Neural progenitor cell (in vitro differentiated cells): ENCODE results near the gene SPSB1. TPM values are rescaled to one million over a fixed set of nuclear protein-coding genes. Genes with fewer than 3 reads are reported as not detected.

Experiments used
- DNase-seq: peaks from one replicate; pipeline ENCODE4 v3.0.0-alpha.2; 2016; ENCODE audit warnings: low spot score
- H2AFZ ChIP-seq: fragments of 200-600 bp; sonication (generic); replicated peaks from 2 replicates; pipeline ENCODE4 v1.6.1; 2016; ENCODE audit warnings: antibody characterized with exemption
- H3F3A ChIP-seq: fragments of 200-600 bp; sonication (generic); 2 replicates; pipeline ENCODE4 v1.6.1; 2016; ENCODE audit warnings: antibody characterized with exemption, low read depth
- H3K27ac ChIP-seq: fragments of 200-600 bp; sonication (generic); 2 replicates; pipeline ENCODE4 v1.5.1; 2016; ENCODE audit warnings: mild to moderate bottlenecking
- H3K27me3 ChIP-seq: fragments of 200-600 bp; sonication (generic); 2 replicates; pipeline ENCODE4 v1.6.1; 2016; ENCODE audit warnings: mild to moderate bottlenecking, moderate library complexity
- H3K36me3 ChIP-seq: fragments of 200-600 bp; sonication (generic); 2 replicates; pipeline ENCODE4 v1.5.1; 2016
- H3K4me1 ChIP-seq: fragments of 200-600 bp; sonication (generic); 2 replicates; pipeline ENCODE4 v1.6.1; 2016; ENCODE audit warnings: mixed run types
- H3K4me2 ChIP-seq: fragments of 200-600 bp; sonication (generic); 2 replicates; pipeline ENCODE4 v1.6.1; 2016
- H3K4me3 ChIP-seq: fragments of 200-600 bp; sonication (generic); 2 replicates; pipeline ENCODE4 v1.5.1; 2016
- H3K79me2 ChIP-seq: fragments of 200-600 bp; sonication (generic); 2 replicates; pipeline ENCODE4 v1.6.1; 2016; ENCODE audit warnings: low read depth
- H3K9ac ChIP-seq: fragments of 200-600 bp; sonication (generic); 2 replicates; pipeline ENCODE4 v1.6.1; 2016
- H3K9me3 ChIP-seq: fragments of 200-600 bp; sonication (generic); 2 replicates; pipeline ENCODE4 v1.5.1; 2016; ENCODE audit warnings: low read depth
- H4K20me1 ChIP-seq: fragments of 200-600 bp; sonication (generic); 2 replicates; pipeline ENCODE4 v1.6.1; 2016; ENCODE audit warnings: low read depth
- H3K27ac Mint-ChIP-seq: 3 replicates; pipeline ENCODE4 v1.8.0; 2021; ENCODE audit warnings: mixed read lengths
- H3K27me3 Mint-ChIP-seq: 2 replicates; pipeline ENCODE4 v1.8.0; 2022; ENCODE audit warnings: low read depth, mild to moderate bottlenecking, inconsistent platforms, moderate library complexity, mixed read lengths; ENCODE audit not compliant: insufficient read depth
- H3K36me3 Mint-ChIP-seq: 3 replicates; pipeline ENCODE4 v1.8.0; 2021; ENCODE audit warnings: mixed read lengths
- H3K4me1 Mint-ChIP-seq: 3 replicates; pipeline ENCODE4 v1.8.0; 2021; ENCODE audit warnings: mixed read lengths
- H3K4me3 Mint-ChIP-seq: 3 replicates; pipeline ENCODE4 v1.8.0; 2021; ENCODE audit warnings: mild to moderate bottlenecking, moderate library complexity, mixed read lengths
- H3K9me3 Mint-ChIP-seq: 3 replicates; pipeline ENCODE4 v1.8.0; 2020; ENCODE audit warnings: mixed read lengths
- CTCF ChIP-seq: fragments of 200-600 bp; sonication (generic); IDR thresholded peaks from 2 replicates; pipeline ENCODE4 v1.5.1; 2017; ENCODE audit warnings: antibody characterized with exemption, mild to moderate bottlenecking
- EZH2 ChIP-seq: fragments of 200-600 bp; sonication (generic); IDR thresholded peaks from 2 replicates; pipeline ENCODE4 v1.6.1; 2017; ENCODE audit warnings: antibody characterized with exemption, mild to moderate bottlenecking, moderate library complexity
- EZH2phosphoT487 ChIP-seq: fragments of 200-600 bp; sonication (generic); IDR thresholded peaks from 2 replicates; pipeline ENCODE4 v1.6.1; 2017; ENCODE audit warnings: antibody characterized with exemption
- total RNA-seq: library from RNA; depleted of rRNA; stranded (reverse); fragments of >200 nt; gene quantifications from 2 replicates; pipeline ENCODE4 v1.2.3, GENCODE V29; 2015; ENCODE audit warnings: low replicate concordance

The SPSB1 gene
- total RNA-seq, 1 donor from 2014 or later, result 2.8 TPM

DNA sequence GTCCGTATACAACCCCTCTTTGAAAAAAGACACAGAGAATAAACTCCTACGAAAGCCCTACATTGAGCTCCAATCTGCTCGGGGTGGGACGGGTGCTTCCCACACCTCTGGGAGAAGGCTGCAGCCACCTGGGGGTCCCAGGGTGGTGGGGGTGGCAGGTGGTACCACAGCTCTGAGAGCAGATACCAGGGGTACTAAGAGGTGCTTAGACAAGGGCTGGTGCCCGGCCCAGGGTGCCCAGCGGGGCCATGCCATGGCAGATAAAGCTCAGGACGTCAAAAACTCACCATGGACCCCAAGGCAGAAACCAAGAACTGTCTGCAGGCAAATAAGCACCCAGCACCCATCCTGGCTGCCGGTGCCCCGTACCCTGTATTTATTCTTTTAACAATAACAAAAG lies 75.1 kb downstream of the SPSB1 start:
- H3K36me3 Mint-ChIP-seq, result no peaks in the 10 kb centered on the region
- no peak overlapping the region for H3K4me2 ChIP-seq
- no peaks in the 10 kb centered on the region for H4K20me1 ChIP-seq
- no peaks in the 10 kb centered on the region for H3K9me3 Mint-ChIP-seq
- peaks cover 6% of the 10 kb centered on the region for H3K4me1 ChIP-seq
- no peak overlapping the region for H3K27ac Mint-ChIP-seq
- H3K36me3 ChIP-seq, result no peaks in the 10 kb centered on the region
- no peak overlapping the region for H3K9ac ChIP-seq
- H3F3A ChIP-seq, result no peaks in the 10 kb centered on the region
- no peaks in the 10 kb centered on the region for H3K79me2 ChIP-seq
- no peaks in the 10 kb centered on the region for H3K9me3 ChIP-seq
- no peak overlapping the region for H3K27ac ChIP-seq
- H3K27me3 Mint-ChIP-seq, result peaks cover 15% of the 10 kb centered on the region
- no peak for DNase-seq
- no peak overlapping the region for H3K4me3 Mint-ChIP-seq
- peaks cover 33% of the 10 kb centered on the region for H3K4me1 Mint-ChIP-seq
- no peaks in the 10 kb centered on the region for H3K27me3 ChIP-seq
- TF ChIP-seq CTCF (no peak), EZH2 (no peak), EZH2phosphoT487 (no peak)
- H3K4me3 ChIP-seq, result no peak overlapping the region
- no peak overlapping the region for H2AFZ ChIP-seq

DNA sequence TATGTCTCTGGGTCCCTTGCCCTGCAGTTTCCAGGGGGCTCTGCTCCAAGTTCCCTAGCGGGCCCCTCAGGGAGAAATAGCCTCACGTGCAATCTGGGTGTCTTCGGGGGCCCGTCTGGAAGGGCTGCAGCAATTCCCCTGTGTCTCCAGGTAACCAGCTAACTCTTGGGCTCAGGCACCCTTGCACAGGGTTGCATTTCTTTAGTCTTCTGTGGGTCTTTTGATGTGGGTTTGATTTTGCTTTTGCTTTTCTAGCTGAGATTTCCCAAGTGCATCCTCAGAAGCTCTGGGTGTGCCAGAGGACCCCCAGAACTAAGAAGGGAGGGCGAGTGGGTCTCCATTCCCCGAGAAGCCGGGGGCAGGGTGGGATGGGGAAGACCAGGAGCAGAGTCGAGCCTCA lies 75.7 kb downstream of the SPSB1 start:
- Histone ChIP-seq H3K9ac (no peak overlapping the region), H3K9me3 (no peaks in the 10 kb centered on the region), H4K20me1 (no peaks in the 10 kb centered on the region), H3K27ac (no peak overlapping the region), H3K4me1 (peaks cover 7% of the 10 kb centered on the region), H3K36me3 (no peaks in the 10 kb centered on the region), H3K4me3 (no peak overlapping the region), H2AFZ (no peak overlapping the region), H3K79me2 (no peaks in the 10 kb centered on the region), H3F3A (no peaks in the 10 kb centered on the region), H3K4me2 (no peak overlapping the region), H3K27me3 (no peaks in the 10 kb centered on the region)
- H3K4me1 Mint-ChIP-seq, result peaks cover 37% of the 10 kb centered on the region
- H3K27ac Mint-ChIP-seq, result no peak overlapping the region
- no peak for TF ChIP-seq CTCF
- TF ChIP-seq EZH2phosphoT487, result no peak
- H3K4me3 Mint-ChIP-seq, result no peak overlapping the region
- peaks cover 15% of the 10 kb centered on the region for H3K27me3 Mint-ChIP-seq
- DNase-seq, result no peak
- H3K36me3 Mint-ChIP-seq, result no peaks in the 10 kb centered on the region
- H3K9me3 Mint-ChIP-seq, result no peaks in the 10 kb centered on the region

- Histone ChIP-seq H3K4me1 (peaks cover 12% of the 10 kb centered on the region), H3K9ac (no peak overlapping the region), H3K4me3 (no peak overlapping the region), H3K27ac (no peak overlapping the region), H3K27me3 (no peaks in the 10 kb centered on the region), H3K4me2 (no peak overlapping the region), H3K9me3 (no peaks in the 10 kb centered on the region), H3F3A (no peaks in the 10 kb centered on the region), H3K36me3 (no peaks in the 10 kb centered on the region), H2AFZ (no peak overlapping the region), H4K20me1 (no peaks in the 10 kb centered on the region), H3K79me2 (no peaks in the 10 kb centered on the region)
- H3K4me3 Mint-ChIP-seq, result no peak overlapping the region
- TF ChIP-seq CTCF (no peak), EZH2phosphoT487 (no peak), EZH2 (no peak)
- H3K36me3 Mint-ChIP-seq, result no peaks in the 10 kb centered on the region
- H3K27me3 Mint-ChIP-seq, result peaks cover 13% of the 10 kb centered on the region
- H3K4me1 Mint-ChIP-seq, result peaks cover 51% of the 10 kb centered on the region
- H3K9me3 Mint-ChIP-seq, result no peaks in the 10 kb centered on the region
- no peak for DNase-seq
- peak overlapping the region; percentile 26 for H3K27ac Mint-ChIP-seq
Measured at GRCh38 chr1:9369964-9370788, 77.5 kb downstream of the SPSB1 start.
